Chondrocyte (in vitro differentiated cells): ENCODE measurements around the gene POU1F1. TPM values are rescaled to one million over a fixed set of nuclear protein-coding genes. Genes with fewer than 3 reads are reported as not detected.

Source experiments
- DNase-seq: peaks from one replicate; pipeline ENCODE4 v3.0.0; 2021; ENCODE audit warnings: mixed read lengths, low spot score
- H3K27ac Mint-ChIP-seq: one replicate; pipeline ENCODE4 v1.8.0; 2021; ENCODE audit warnings: mild to moderate bottlenecking, moderate library complexity, mixed read lengths; ENCODE audit not compliant: unreplicated experiment
- H3K27me3 Mint-ChIP-seq: 2 replicates; pipeline ENCODE4 v1.8.0; 2021; ENCODE audit warnings: low read depth, mixed read lengths
- H3K36me3 Mint-ChIP-seq: 2 replicates; pipeline ENCODE4 v1.8.0; 2021; ENCODE audit warnings: low read depth, mixed read lengths
- H3K4me1 Mint-ChIP-seq: 2 replicates; pipeline ENCODE4 v1.8.0; 2021; ENCODE audit warnings: low read depth, mild to moderate bottlenecking, mixed read lengths
- H3K4me3 Mint-ChIP-seq: one replicate; pipeline ENCODE4 v1.8.0; 2021; ENCODE audit warnings: mild to moderate bottlenecking, moderate library complexity, mixed read lengths; ENCODE audit not compliant: unreplicated experiment
- H3K9me3 Mint-ChIP-seq: 2 replicates; pipeline ENCODE4 v1.8.0; 2021; ENCODE audit warnings: low read depth, mixed read lengths
- CTCF ChIP-seq: fragments of 200-600 bp; sonication (generic); IDR thresholded peaks from 2 replicates; pipeline ENCODE4 v1.5.0; 2021; ENCODE audit warnings: antibody characterized with exemption, mild to moderate bottlenecking, moderate library complexity
- microRNA-seq: library from miRNA; unstranded; fragments of <30 nt; microRNA quantifications from one replicate; pipeline ENCODE4 v1.2.0, GENCODE V29; 2020; ENCODE audit warnings: borderline number of aligned reads
- total RNA-seq: library from RNA; stranded (reverse); gene quantifications from 3 replicates; pipeline ENCODE4 v1.2.1, GENCODE V29; 2021

Gene POU1F1
- total RNA-seq, 1 donor from 2014 or later: not detected

GRCh38 chr3:87225659-87226058, 50.7 kb downstream of the POU1F1 start:
- no peak overlapping the region for H3K27ac Mint-ChIP-seq

GRCh38 chr3:87219611-87220010, 56.8 kb downstream of the POU1F1 start:
- Mint-ChIP-seq H3K36me3 (peaks cover 2% of the 10 kb centered on the region), H3K4me1 (no peaks in the 10 kb centered on the region), H3K9me3 (no peaks in the 10 kb centered on the region), H3K27ac (no peak overlapping the region), H3K4me3 (no peak overlapping the region), H3K27me3 (peaks cover 48% of the 10 kb centered on the region)
- no peak for DNase-seq
- TF ChIP-seq CTCF: no peak

More at GRCh38 chr3:87225659-87226058, 50.7 kb downstream of the POU1F1 start:
- no peak for DNase-seq
- TF ChIP-seq CTCF: no peak
- peaks cover 2% of the 10 kb centered on the region for H3K36me3 Mint-ChIP-seq
- peaks cover 26% of the 10 kb centered on the region for H3K4me1 Mint-ChIP-seq
- peaks cover 20% of the 10 kb centered on the region for H3K27me3 Mint-ChIP-seq
- no peaks in the 10 kb centered on the region for H3K9me3 Mint-ChIP-seq
- H3K4me3 Mint-ChIP-seq: no peak overlapping the region

- H3K4me1 Mint-ChIP-seq: no peaks in the 10 kb centered on the region
- peaks cover 52% of the 10 kb centered on the region for H3K27me3 Mint-ChIP-seq
These were observed 57.8 kb downstream of the POU1F1 start for GRCh38 chr3:87218560-87218959.

More at GRCh38 chr3:87218560-87218959, 57.8 kb downstream of the POU1F1 start:
- no peak for TF ChIP-seq CTCF
- no peak overlapping the region for H3K27ac Mint-ChIP-seq
- H3K36me3 Mint-ChIP-seq: peaks cover 2% of the 10 kb centered on the region
- no peaks in the 10 kb centered on the region for H3K9me3 Mint-ChIP-seq
- DNase-seq: no peak
- no peak overlapping the region for H3K4me3 Mint-ChIP-seq

Small RNA genes lying within 50 kb of the gene (microRNA-seq; reads per million reads assigned to microRNA genes)
- not detected for gene MIR4795

Other genes with a start within 250 kb of the POU1F1 start
- gene CHMP2B, start 49.3 kb downstream of the POU1F1 start, total RNA-seq: 36.0 to 41.8 TPM (median 36.2 TPM) in 3 replicates